WI38 (cell line): ENCODE measurements around the gene FRMD4A.

Source experiments
- H3K4me3 ChIP-seq: 2 replicates; pipeline ENCODE4 v1.5.1; 2011; ENCODE audit warnings: low read depth, mild to moderate bottlenecking, control low read depth, low read length
- TF ChIP-seq, protein P1 (sequence below): IDR thresholded peaks from 2 replicates; pipeline ENCODE4 v1.5.1; 2012; ENCODE audit warnings: low read depth, mild to moderate bottlenecking, control low read depth, low read length

The FRMD4A gene

DNA sequence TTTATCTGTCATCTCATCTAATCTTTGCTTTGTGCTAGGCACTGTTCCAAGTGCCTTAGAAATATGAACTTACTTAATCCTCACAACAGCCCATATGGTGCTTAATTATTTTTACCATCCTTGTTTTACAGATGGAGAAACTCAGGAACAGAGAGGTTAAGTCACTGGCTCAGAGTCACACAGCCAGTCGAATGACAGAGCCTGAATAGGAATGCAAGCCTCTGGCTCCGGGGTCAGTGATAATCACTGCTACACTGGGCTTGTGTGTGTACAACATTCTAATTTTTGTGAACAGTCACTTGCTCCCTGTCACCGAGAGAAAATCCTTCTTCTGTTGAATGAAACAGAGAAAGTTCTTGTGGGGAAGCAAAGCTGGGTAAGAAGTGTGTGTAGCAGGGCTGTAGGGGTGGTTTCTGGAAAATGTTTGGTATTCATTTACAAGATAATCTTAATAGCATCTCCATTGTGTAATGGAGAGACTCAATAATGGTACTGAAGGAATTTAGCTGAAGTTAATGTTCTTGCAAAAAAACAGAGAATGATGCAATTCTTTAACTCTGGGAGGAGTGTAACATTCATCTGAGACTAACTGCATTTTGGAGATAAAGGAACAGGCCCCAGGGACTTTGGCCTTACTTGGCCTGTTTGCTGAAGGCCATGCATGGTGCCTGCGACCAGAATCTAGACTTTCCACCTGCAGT lies 290.6 kb downstream of the FRMD4A start:
- no peak overlapping the region for H3K4me3 ChIP-seq
- TF ChIP-seq, protein P1, sequence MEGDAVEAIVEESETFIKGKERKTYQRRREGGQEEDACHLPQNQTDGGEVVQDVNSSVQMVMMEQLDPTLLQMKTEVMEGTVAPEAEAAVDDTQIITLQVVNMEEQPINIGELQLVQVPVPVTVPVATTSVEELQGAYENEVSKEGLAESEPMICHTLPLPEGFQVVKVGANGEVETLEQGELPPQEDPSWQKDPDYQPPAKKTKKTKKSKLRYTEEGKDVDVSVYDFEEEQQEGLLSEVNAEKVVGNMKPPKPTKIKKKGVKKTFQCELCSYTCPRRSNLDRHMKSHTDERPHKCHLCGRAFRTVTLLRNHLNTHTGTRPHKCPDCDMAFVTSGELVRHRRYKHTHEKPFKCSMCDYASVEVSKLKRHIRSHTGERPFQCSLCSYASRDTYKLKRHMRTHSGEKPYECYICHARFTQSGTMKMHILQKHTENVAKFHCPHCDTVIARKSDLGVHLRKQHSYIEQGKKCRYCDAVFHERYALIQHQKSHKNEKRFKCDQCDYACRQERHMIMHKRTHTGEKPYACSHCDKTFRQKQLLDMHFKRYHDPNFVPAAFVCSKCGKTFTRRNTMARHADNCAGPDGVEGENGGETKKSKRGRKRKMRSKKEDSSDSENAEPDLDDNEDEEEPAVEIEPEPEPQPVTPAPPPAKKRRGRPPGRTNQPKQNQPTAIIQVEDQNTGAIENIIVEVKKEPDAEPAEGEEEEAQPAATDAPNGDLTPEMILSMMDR: no peak

DNA sequence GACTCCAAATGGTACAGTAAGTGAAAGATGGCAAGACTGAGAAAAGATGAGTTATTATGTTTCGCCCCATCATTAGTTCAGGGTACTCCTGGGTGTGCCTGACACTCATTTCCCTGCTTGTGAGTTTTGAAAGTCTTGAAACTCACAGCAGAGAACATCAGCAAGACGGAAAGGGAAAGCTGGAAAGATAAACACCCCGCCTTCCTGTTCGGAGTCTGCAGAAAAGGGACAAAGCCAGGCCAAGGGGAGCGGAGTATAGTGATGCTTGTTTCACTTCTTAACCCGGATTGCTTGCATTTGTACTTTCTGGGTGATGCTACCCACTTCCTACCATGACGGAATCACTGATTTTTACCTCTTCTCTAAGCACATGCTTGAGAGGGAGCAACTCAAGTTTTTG lies 294.5 kb downstream of the FRMD4A start:
- TF ChIP-seq, protein P1: no peak
- H3K4me3 ChIP-seq: no peak overlapping the region

DNA sequence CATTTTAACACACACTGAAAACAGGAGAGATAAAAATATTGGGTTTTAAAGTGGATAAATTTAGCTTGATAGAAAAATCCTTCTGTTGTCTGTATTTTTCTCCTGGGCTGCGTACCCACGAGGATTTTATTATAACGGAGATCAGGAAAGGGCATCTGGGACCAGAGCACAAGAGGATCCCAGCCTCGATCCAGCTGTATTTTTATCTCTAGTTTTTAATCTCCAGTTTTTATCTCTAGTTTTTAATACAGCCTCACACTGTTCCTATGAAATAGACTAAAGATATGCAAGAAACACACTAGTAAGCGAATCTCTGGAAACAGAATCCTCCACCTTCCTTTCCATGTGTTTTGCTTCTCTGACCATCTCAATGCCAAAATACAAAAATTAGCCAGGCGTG lies 295.2 kb downstream of the FRMD4A start:
- no peak overlapping the region for H3K4me3 ChIP-seq
- TF ChIP-seq, protein P1: no peak

DNA sequence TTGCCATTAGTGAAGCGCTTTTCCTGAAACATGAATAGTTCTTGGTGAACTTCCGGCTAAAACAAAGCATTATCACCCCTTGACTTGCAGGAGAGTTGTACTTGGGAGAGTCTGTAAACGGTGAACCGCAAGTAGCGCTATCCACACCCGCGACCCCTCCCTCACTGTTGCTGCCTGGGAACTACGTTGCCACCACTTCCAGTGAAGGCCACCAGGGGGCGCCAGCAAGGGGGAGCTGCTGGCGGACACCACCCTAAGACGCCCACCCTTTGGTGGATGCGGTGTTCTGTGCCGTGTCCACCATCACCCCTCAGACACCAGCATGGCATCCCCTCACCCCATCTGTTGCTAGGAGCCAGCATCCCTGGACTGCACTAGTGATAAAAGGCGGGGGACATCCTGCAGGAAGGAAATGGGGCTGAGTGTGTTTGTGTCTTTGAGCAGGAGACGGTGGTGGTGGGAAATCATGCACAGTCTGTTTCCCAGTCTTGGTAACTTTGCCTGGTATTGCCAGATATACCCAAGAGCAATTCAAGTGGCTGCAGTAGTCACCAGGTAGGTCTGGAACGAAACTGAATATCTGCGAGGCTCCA lies 298.2 kb downstream of the FRMD4A start:
- TF ChIP-seq, protein P1: peak; percentile 66
- no peak overlapping the region for H3K4me3 ChIP-seq

DNA sequence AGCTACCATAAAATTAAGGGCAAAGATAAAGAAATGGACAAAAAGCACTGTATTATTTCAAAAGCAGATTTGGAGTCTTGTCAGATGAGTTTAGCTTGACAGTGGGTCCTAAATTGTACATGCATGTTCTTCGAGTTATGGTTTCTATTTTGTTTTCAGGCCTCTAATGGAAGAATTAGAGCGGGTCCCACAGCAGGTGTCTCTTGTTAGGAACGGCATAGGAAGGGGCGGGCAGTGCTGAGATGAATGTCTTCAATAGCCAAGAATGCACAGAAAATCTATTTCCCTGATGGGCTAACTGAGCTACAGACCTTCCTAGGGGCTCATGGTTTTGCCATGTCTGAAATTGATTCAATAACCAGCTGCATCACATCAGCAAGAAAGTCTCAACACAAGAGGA lies 304.4 kb downstream of the FRMD4A start:
- TF ChIP-seq, protein P1: no peak
- no peak overlapping the region for H3K4me3 ChIP-seq

DNA sequence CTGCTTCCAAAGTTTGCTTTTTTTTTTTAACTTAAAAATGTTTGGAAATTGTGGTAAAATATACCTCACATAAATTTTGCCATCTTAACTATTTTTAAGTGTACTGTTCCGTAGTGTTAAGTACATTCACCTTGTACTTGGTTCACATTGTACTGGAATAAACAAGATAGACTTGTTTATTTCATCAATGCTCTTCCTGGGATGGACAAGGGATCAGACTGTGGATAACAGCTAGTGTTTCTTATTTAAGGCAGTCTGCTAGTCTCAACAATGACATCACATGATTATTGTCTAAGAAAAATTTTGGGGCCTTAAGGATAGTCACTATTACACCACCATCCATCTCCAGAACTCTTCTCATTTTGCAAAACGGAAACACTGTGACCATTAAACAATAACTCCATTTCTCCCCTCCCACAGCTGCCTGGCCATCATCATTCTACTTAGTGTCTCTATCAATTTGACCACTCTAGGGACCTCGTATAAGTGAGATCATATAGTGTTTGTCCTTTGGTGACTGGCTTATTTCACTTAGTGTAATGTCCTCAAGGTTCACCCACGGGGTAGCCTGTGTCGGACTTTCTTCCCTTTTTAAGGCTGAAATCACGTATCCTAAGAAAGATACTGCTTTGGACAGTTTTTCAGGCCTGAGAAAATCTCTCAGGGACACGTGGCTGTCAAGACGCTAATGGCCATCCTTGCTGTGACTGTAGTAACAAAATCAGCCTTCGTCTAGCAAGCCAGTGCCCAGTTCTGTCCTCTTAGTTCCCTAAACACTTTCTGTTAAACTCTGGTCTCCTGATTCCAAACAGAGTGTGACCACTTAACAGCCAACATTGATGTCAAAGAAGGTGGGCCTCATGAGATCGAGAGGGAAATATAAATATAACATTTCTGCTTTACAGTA lies 305.2 kb downstream of the FRMD4A start:
- TF ChIP-seq, protein P1: no peak
- H3K4me3 ChIP-seq: no peak overlapping the region
